ENCODE data around the gene PKP4. TPM values are rescaled to one million over a fixed set of nuclear protein-coding genes. Genes with fewer than 3 reads are reported as not detected.

The PKP4 gene
- total RNA-seq, 5 donors from 2014 or later (not counting 1 experiment from before 2014, with no cell fraction given) = 17.3 to 23.1 (median 20.3) TPM

- Mint-ChIP-seq H3K27ac (peak overlapping the region; percentile 87 to 91), H3K9me3 (peaks cover 0 to 9% (median 0%) of the 10 kb centered on the region in 3 donors), H3K36me3 (peaks cover 6% of the 10 kb centered on the region), H3K27me3 (no peaks in the 10 kb centered on the region), H3K4me1 (peaks cover 25 to 29% (median 28%) of the 10 kb centered on the region in 3 donors), H3K4me3 (peak overlapping the region; percentile 36 to 60 (median 44))
- 43% methylated on average over 2 of the region's 3 CpGs for WGBS (ENCODE audit: insufficient coverage)
- POLR2A ChIA-PET = no interaction called here
- no peak overlapping the region for H3K4me3 ChIP-seq (ENCODE audit: control insufficient read depth in 1 of 2, extremely low read depth in 1 of 2, low read length in 1 of 2)
- H3K4me1 ChIP-seq (ENCODE audit: control insufficient read depth in 1 of 2, extremely low read depth in 1 of 2, insufficient read depth in 2 of 2, low read length in 2 of 2) = peaks cover 0 to 11% of the 10 kb centered on the region in 2 experiments
- no peaks in the 10 kb centered on the region for H3K9me3 ChIP-seq
- ATAC-seq (replicated peaks in 1 of 4) = peak; percentile 53 to 72 (median 66)
- H3K36me3 ChIP-seq (ENCODE audit: control insufficient read depth in 2 of 2, extremely low read depth in 1 of 2, insufficient read depth in 1 of 2, low read length in 1 of 2) = no peaks in the 10 kb centered on the region
- H3K27me3 ChIP-seq (replicated peaks in 1 of 2; ENCODE audit: control insufficient read depth in 2 of 2, extremely low read depth in 1 of 2, insufficient read depth in 2 of 2, low read length in 1 of 2) = no peaks in the 10 kb centered on the region
- DNase-seq = peak in 1 of 35 experiments; percentile 18
- CTCF ChIA-PET = interaction anchor here (0.5 to 1.2 kb wide), 3 partner anchors 9 to 13 kb away, joined by 3 to 6 read pairs (median 4); no protein-coding TSS in a partner anchor
- H3K27ac ChIP-seq (ENCODE audit: low read length) = no peak overlapping the region
Observed at GRCh38 chr2:158477202-158477601, 20.4 kb downstream of the PKP4 start.

DNA sequence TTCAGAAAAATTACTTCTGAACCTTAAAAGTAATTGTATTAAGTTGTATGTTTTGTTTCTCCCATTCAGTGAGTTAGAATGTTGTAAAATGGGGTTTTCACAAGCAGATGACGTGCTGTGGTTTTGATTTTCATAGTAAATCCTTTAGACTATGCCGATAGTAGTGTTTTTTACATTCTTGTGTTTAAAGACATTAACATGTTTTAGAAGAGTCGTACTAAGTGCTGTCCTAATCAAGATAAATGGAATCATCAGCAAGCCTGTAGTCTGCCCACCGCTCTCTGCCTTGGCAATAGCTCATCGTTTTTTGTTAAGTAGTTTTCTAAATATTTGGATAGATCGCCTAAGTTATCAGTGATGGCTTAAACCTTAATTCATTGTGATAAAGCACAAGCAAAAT, 21.5 kb downstream of the PKP4 start:
- H3K9me3 Mint-ChIP-seq = peaks cover 0 to 2% (median 0%) of the 10 kb centered on the region in 3 donors
- H3K27me3 Mint-ChIP-seq = no peaks in the 10 kb centered on the region
- WGBS (ENCODE audit: insufficient coverage) = 100% methylated on average over 2 of the region's 6 CpGs
- peaks cover 28 to 31% (median 28%) of the 10 kb centered on the region in 3 donors for H3K4me1 Mint-ChIP-seq
- H3K4me3 Mint-ChIP-seq = no peak overlapping the region
- Histone ChIP-seq H3K27ac (ENCODE audit: low read length) (no peak overlapping the region), H3K4me3 (ENCODE audit: control insufficient read depth in 1 of 2, extremely low read depth in 1 of 2, low read length in 1 of 2) (no peak overlapping the region), H3K36me3 (ENCODE audit: control insufficient read depth in 2 of 2, extremely low read depth in 1 of 2, insufficient read depth in 1 of 2, low read length in 1 of 2) (no peaks in the 10 kb centered on the region), H3K27me3 (replicated peaks in 1 of 2; ENCODE audit: control insufficient read depth in 2 of 2, extremely low read depth in 1 of 2, insufficient read depth in 2 of 2, low read length in 1 of 2) (no peaks in the 10 kb centered on the region), H3K4me1 (ENCODE audit: control insufficient read depth in 1 of 2, extremely low read depth in 1 of 2, insufficient read depth in 2 of 2, low read length in 2 of 2) (peaks cover 0 to 11% of the 10 kb centered on the region in 2 experiments), H3K9me3 (no peaks in the 10 kb centered on the region)
- peaks cover 2% of the 10 kb centered on the region for H3K36me3 Mint-ChIP-seq
- peak overlapping the region; percentile 16 to 22 for H3K27ac Mint-ChIP-seq
- ChIA-PET CTCF (interaction anchor here (0.6 to 2.2 kb wide), 4 partner anchors 12 to 456 kb away, joined by 3 to 9 read pairs (median 5); no protein-coding TSS in a partner anchor), POLR2A (interaction anchor here in 1 of 2 donors (0.7 kb wide), 1 partner anchor 600 kb away, joined by 3 read pairs; no protein-coding TSS in a partner anchor)
- DNase-seq = no peak
- ATAC-seq (replicated peaks in 1 of 4) = no peak

DNA sequence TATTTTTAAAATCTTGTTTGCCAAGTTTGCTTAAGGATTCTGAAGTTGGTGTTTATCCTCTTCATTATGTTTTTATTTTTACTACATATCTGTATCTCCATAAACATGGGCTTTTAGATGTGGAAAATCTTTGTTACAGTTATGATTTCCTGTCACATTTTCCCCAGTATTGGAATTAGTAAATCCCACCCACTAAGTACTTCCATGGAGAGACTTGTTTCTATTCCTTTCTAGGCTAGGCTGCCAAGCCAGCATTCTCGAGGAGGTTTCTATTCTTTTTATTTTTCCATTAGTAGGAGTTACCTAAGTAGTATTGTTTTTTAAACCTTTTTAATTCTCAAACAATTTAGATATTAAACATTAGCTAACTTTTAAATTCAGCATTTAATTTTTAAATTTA, 22.1 kb downstream of the PKP4 start:
- H3K9me3 ChIP-seq = no peaks in the 10 kb centered on the region
- ChIA-PET POLR2A (interaction anchor here in 1 of 2 donors (0.6 to 1.4 kb wide), 2 partner anchors 21 to 837 kb away, joined by 3 read pairs; no protein-coding TSS in a partner anchor), CTCF (interaction anchor here in 1 of 2 donors (1.3 to 2.2 kb wide), 2 partner anchors 14 to 15 kb away, joined by 3 to 9 read pairs; no protein-coding TSS in a partner anchor)
- Mint-ChIP-seq H3K4me3 (no peak overlapping the region), H3K4me1 (peaks cover 28 to 31% (median 30%) of the 10 kb centered on the region in 3 donors), H3K36me3 (peaks cover 3% of the 10 kb centered on the region), H3K27ac (no peak overlapping the region), H3K9me3 (no peaks in the 10 kb centered on the region), H3K27me3 (no peaks in the 10 kb centered on the region)
- H3K4me1 ChIP-seq (ENCODE audit: control insufficient read depth in 1 of 2, extremely low read depth in 1 of 2, insufficient read depth in 2 of 2, low read length in 2 of 2) = peaks cover 0 to 11% of the 10 kb centered on the region in 2 experiments
- no peak overlapping the region for H3K27ac ChIP-seq (ENCODE audit: low read length)
- no peaks in the 10 kb centered on the region for H3K36me3 ChIP-seq (ENCODE audit: control insufficient read depth in 2 of 2, extremely low read depth in 1 of 2, insufficient read depth in 1 of 2, low read length in 1 of 2)
- ATAC-seq (replicated peaks in 1 of 4) = no peak
- DNase-seq = no peak
- H3K27me3 ChIP-seq (replicated peaks in 1 of 2; ENCODE audit: control insufficient read depth in 2 of 2, extremely low read depth in 1 of 2, insufficient read depth in 2 of 2, low read length in 1 of 2) = no peaks in the 10 kb centered on the region
- no CpG with 5 or more reads among the region's 1 CpG for WGBS (ENCODE audit: insufficient coverage)
- no peak overlapping the region for H3K4me3 ChIP-seq (ENCODE audit: control insufficient read depth in 1 of 2, extremely low read depth in 1 of 2, low read length in 1 of 2)

DNA sequence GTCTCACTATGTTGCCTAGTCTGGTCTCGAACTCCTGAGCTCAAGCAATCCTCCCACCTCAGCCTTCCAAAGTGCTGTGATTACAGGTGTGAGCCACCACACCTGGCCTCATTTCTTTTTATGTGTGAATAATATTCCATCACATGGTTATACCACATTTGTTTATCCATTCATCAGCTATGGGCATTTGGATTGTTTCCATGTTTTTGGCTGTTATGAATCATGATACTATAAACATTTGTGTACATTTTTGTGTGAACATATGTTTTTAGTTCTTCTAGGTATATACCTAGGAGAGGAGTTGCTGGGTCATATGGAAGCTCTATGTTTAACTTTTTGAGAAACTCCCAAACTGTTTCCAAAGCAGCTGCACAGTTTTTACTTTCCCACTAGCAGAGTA, 24.4 kb downstream of the PKP4 start:
- no peaks in the 10 kb centered on the region for H3K9me3 ChIP-seq
- Mint-ChIP-seq H3K4me3 (no peak overlapping the region), H3K9me3 (no peaks in the 10 kb centered on the region), H3K36me3 (peaks cover 3% of the 10 kb centered on the region), H3K27ac (no peak overlapping the region), H3K27me3 (no peaks in the 10 kb centered on the region), H3K4me1 (peaks cover 20 to 23% (median 23%) of the 10 kb centered on the region in 3 donors)
- no peak overlapping the region for H3K4me3 ChIP-seq (ENCODE audit: control insufficient read depth in 1 of 2, extremely low read depth in 1 of 2, low read length in 1 of 2)
- WGBS (ENCODE audit: insufficient coverage) = no CpG with 5 or more reads among the region's 1 CpG
- H3K4me1 ChIP-seq (ENCODE audit: control insufficient read depth in 1 of 2, extremely low read depth in 1 of 2, insufficient read depth in 2 of 2, low read length in 2 of 2) = peaks cover 0 to 11% of the 10 kb centered on the region in 2 experiments
- no peak overlapping the region for H3K27ac ChIP-seq (ENCODE audit: low read length)
- no peak for DNase-seq
- no peaks in the 10 kb centered on the region for H3K36me3 ChIP-seq (ENCODE audit: control insufficient read depth in 2 of 2, extremely low read depth in 1 of 2, insufficient read depth in 1 of 2, low read length in 1 of 2)
- CTCF ChIA-PET = no interaction called here
- no peak for ATAC-seq (replicated peaks in 1 of 4)
- no peaks in the 10 kb centered on the region for H3K27me3 ChIP-seq (replicated peaks in 1 of 2; ENCODE audit: control insufficient read depth in 2 of 2, extremely low read depth in 1 of 2, insufficient read depth in 2 of 2, low read length in 1 of 2)
- POLR2A ChIA-PET = no interaction called here

DNA sequence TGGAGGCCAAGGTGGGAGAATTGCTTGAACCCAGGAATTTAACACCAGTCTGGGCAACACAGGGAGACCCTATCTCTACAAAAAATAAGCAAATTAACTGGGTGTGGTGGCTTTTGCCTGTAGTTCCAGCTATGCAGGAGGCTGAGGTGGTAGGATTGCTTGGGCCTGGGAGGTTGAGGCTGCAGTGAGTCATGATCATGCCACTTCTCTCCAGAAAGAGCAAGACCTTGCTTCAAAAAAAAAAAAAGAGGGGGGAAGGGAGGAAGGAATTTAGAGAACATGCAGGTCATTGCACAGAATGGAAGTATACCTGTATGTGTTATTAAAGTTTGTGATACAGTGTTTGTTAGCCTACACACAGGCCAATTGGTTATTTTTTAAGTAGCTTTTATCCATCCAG, 25.8 kb downstream of the PKP4 start:
- Mint-ChIP-seq H3K36me3 (peaks cover 3% of the 10 kb centered on the region), H3K27ac (no peak overlapping the region), H3K9me3 (no peaks in the 10 kb centered on the region), H3K4me1 (peaks cover 8 to 12% (median 10%) of the 10 kb centered on the region in 3 donors), H3K4me3 (no peak overlapping the region), H3K27me3 (no peaks in the 10 kb centered on the region)
- ChIA-PET CTCF (no interaction called here), POLR2A (no interaction called here)
- Histone ChIP-seq H3K9me3 (no peaks in the 10 kb centered on the region), H3K27ac (ENCODE audit: low read length) (no peak overlapping the region), H3K36me3 (ENCODE audit: control insufficient read depth in 2 of 2, extremely low read depth in 1 of 2, insufficient read depth in 1 of 2, low read length in 1 of 2) (no peaks in the 10 kb centered on the region), H3K4me3 (ENCODE audit: control insufficient read depth in 1 of 2, extremely low read depth in 1 of 2, low read length in 1 of 2) (no peak overlapping the region), H3K4me1 (ENCODE audit: control insufficient read depth in 1 of 2, extremely low read depth in 1 of 2, insufficient read depth in 2 of 2, low read length in 2 of 2) (peaks cover 0 to 5% of the 10 kb centered on the region in 2 experiments), H3K27me3 (replicated peaks in 1 of 2; ENCODE audit: control insufficient read depth in 2 of 2, extremely low read depth in 1 of 2, insufficient read depth in 2 of 2, low read length in 1 of 2) (no peaks in the 10 kb centered on the region)
- ATAC-seq (replicated peaks in 1 of 4) = no peak
- no peak for DNase-seq

- no peak overlapping the region for H3K27ac ChIP-seq (ENCODE audit: low read length)
- CTCF ChIA-PET = no interaction called here
- ATAC-seq (replicated peaks in 1 of 4) = no peak
Observed at GRCh38 chr2:158484892-158485556, 28.3 kb downstream of the PKP4 start.

More at GRCh38 chr2:158484892-158485556, 28.3 kb downstream of the PKP4 start:
- no peaks in the 10 kb centered on the region for H3K27me3 ChIP-seq (replicated peaks in 1 of 2; ENCODE audit: control insufficient read depth in 2 of 2, extremely low read depth in 1 of 2, insufficient read depth in 2 of 2, low read length in 1 of 2)
- no peak overlapping the region for H3K4me3 Mint-ChIP-seq
- H3K4me1 ChIP-seq (ENCODE audit: control insufficient read depth in 1 of 2, extremely low read depth in 1 of 2, insufficient read depth in 2 of 2, low read length in 2 of 2) = no peaks in the 10 kb centered on the region
- H3K36me3 ChIP-seq (ENCODE audit: control insufficient read depth in 2 of 2, extremely low read depth in 1 of 2, insufficient read depth in 1 of 2, low read length in 1 of 2) = no peaks in the 10 kb centered on the region
- no peak overlapping the region for H3K4me3 ChIP-seq (ENCODE audit: control insufficient read depth in 1 of 2, extremely low read depth in 1 of 2, low read length in 1 of 2)
- no peaks in the 10 kb centered on the region for H3K27me3 Mint-ChIP-seq
- WGBS (ENCODE audit: insufficient coverage) = 100% methylated on average over 5 of the region's 8 CpGs
- H3K9me3 Mint-ChIP-seq = no peaks in the 10 kb centered on the region
- DNase-seq = no peak
- no peaks in the 10 kb centered on the region for H3K9me3 ChIP-seq
- peaks cover 3% of the 10 kb centered on the region for H3K36me3 Mint-ChIP-seq
- no peak overlapping the region for H3K27ac Mint-ChIP-seq
- peaks cover 0 to 5% (median 2%) of the 10 kb centered on the region in 3 donors for H3K4me1 Mint-ChIP-seq
- POLR2A ChIA-PET = no interaction called here

Data from T-cell (primary cell).